22Rv1 (cell line): Measurements from ENCODE around the gene PRM1.

Experiments
- H3K27ac ChIP-seq: fragments of 450-650 bp; 2 replicates; pipeline ENCODE4 v1.5.1; 2017
- CTCF ChIP-seq: fragments of 450-650 bp; IDR thresholded peaks from 2 replicates; pipeline ENCODE4 v1.5.1; 2017; ENCODE audit warnings: mild to moderate bottlenecking
- ZFX ChIP-seq: fragments of 450-650 bp; IDR thresholded peaks from 2 replicates; pipeline ENCODE4 v1.6.1; 2017; ENCODE audit warnings: antibody characterized with exemption, borderline replicate concordance

PRM1 gene

GRCh38 chr16:11262915-11263314 is 18.2 kb downstream of the PRM1 start:
- no peak overlapping the region for H3K27ac ChIP-seq
- TF ChIP-seq ZFX (no peak), CTCF (no peak)

- TF ChIP-seq CTCF (no peak), ZFX (no peak)
- H3K27ac ChIP-seq = no peak overlapping the region
Measured at GRCh38 chr16:11260596-11260966, 20.5 kb downstream of the PRM1 start.

GRCh38 chr16:11259655-11260595 is 21.2 kb downstream of the PRM1 start:
- no peak overlapping the region for H3K27ac ChIP-seq
- TF ChIP-seq CTCF (no peak), ZFX (no peak)

GRCh38 chr16:11258553-11259492 is 22.3 kb downstream of the PRM1 start:
- no peak overlapping the region for H3K27ac ChIP-seq
- TF ChIP-seq CTCF = no peak
- TF ChIP-seq ZFX = no peak

GRCh38 chr16:11257131-11257938 is 23.8 kb downstream of the PRM1 start:
- TF ChIP-seq ZFX (no peak), CTCF (peak; percentile 85)
- no peak overlapping the region for H3K27ac ChIP-seq

GRCh38 chr16:11256661-11257130 is 24.4 kb downstream of the PRM1 start:
- H3K27ac ChIP-seq = peak overlapping the region; percentile 54; the same call in 1 of the 2 replicates
- TF ChIP-seq CTCF (no peak), ZFX (no peak)
